Left lung (tissue), 10 donors: ENCODE results near the gene CHIC2. TPM values are rescaled to one million over a fixed set of nuclear protein-coding genes. Genes with fewer than 3 reads are reported as not detected.

ENCODE experiments used
- ATAC-seq: fragments of 200-7000 bp; cut with Tn5 transposase; one replicate; pipeline ENCODE4 v1.9.1; 2020; ENCODE audit warnings: moderate library complexity
- DNase-seq, 4 donors: peaks; one replicate each; pipeline ENCODE4 v3.0.0-alpha.2; 2013 to 2020
- H3K27ac ChIP-seq, 2 donors: fragments of 200-600 bp; sonication (generic) in 1 of 2; one replicate each; pipeline versions ENCODE4 v1.5.0 to v1.8.0; 2020 to 2021
- H3K27me3 ChIP-seq, 2 donors: fragments of 200-600 bp; sonication (generic) in 1 of 2; one replicate each; pipeline versions ENCODE4 v1.5.0 to v1.8.0; 2020 to 2021
- H3K36me3 ChIP-seq, 2 donors: fragments of 200-600 bp; sonication (generic) in 1 of 2; one replicate each; pipeline versions ENCODE4 v1.5.0 to v1.8.0; 2020 to 2021
- H3K4me1 ChIP-seq, 2 donors: fragments of 200-600 bp; one replicate each; pipeline ENCODE4 v1.8.0; 2021
- H3K4me3 ChIP-seq, 2 donors: fragments of 200-600 bp; sonication (generic) in 1 of 2; one replicate each; pipeline versions ENCODE4 v1.5.0 to v1.8.0; 2020 to 2021; ENCODE audit warnings: mild to moderate bottlenecking in 1 of 2
- H3K9me3 ChIP-seq, 2 donors: fragments of 200-600 bp; sonication (generic) in 1 of 2; one replicate each; pipeline versions ENCODE4 v1.5.0 to v1.8.0; 2020 to 2021
- intact Hi-C, 2 donors: fragments of 100-400 bp; cut with DNase I; formaldehyde crosslinking; loops; one replicate each; pipeline versions ENCODE4 v1.11.2 to v1.14.2; 2022
- polyA plus RNA-seq, 6 donors: library from polyadenylated mRNA; unstranded; fragments of 120-200 nt; gene quantifications; one replicate each; pipeline ENCODE4 v1.2.1, GENCODE V29; 2013; ENCODE audit not compliant: insufficient read length in 6 of 6
- total RNA-seq, 2 donors: library from RNA; stranded (reverse); fragmentation: NEBNext Ultra II Directional; extraction: Animal tissue kit (Norgen Biotek cat#: 25700); gene quantifications; one replicate each; pipeline ENCODE4 v1.2.1, GENCODE V29; 2021
- TF ChIP-seq, protein P1 (sequence below), 2 donors: fragments of 200-600 bp; sonication (generic) in 1 of 2; IDR thresholded peaks; one replicate each; pipeline versions ENCODE4 v1.5.0 to v1.8.0; 2021; ENCODE audit warnings: antibody characterized with exemption in 2 of 2
- donor health status: DM: no; HTN: yes; CAD: no.
- donor health status: DM: no; HTN: no; CAD: no.

The CHIC2 gene
- total and polyA plus RNA-seq, 8 donors, result 18.5 to 34.9 (median 26.4) TPM

DNA sequence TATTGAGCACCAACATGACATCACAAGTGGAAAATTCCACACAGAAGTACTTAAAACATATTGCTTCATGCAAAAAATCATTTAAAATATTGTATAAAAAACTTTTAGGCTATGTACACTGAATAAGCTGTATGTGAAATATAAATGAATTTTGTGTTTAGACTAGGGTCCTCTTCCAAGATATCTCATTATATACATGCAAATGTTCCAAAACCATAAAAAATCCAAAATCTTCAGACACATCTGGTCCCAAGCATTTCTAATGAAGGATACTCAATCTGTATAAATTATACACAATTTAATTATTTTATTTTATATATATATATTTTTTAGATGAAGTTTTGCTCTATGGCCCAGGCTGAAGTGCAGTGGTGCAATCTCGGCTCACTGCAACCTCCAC lies 25.5 kb upstream of the CHIC2 start:
- TF ChIP-seq, protein P1, sequence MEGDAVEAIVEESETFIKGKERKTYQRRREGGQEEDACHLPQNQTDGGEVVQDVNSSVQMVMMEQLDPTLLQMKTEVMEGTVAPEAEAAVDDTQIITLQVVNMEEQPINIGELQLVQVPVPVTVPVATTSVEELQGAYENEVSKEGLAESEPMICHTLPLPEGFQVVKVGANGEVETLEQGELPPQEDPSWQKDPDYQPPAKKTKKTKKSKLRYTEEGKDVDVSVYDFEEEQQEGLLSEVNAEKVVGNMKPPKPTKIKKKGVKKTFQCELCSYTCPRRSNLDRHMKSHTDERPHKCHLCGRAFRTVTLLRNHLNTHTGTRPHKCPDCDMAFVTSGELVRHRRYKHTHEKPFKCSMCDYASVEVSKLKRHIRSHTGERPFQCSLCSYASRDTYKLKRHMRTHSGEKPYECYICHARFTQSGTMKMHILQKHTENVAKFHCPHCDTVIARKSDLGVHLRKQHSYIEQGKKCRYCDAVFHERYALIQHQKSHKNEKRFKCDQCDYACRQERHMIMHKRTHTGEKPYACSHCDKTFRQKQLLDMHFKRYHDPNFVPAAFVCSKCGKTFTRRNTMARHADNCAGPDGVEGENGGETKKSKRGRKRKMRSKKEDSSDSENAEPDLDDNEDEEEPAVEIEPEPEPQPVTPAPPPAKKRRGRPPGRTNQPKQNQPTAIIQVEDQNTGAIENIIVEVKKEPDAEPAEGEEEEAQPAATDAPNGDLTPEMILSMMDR (IDR thresholded peaks at IDR 0.05), result no peak
- intact Hi-C loops, result no loop called here
- H3K27ac ChIP-seq, result no peak overlapping the region
- H3K27me3 ChIP-seq, result peaks cover 35 to 52% of the 10 kb centered on the region in 2 donors
- ATAC-seq, result no peak
- H3K4me3 ChIP-seq, result no peak overlapping the region
- peaks cover 12 to 16% of the 10 kb centered on the region in 2 donors for H3K4me1 ChIP-seq
- no peak for DNase-seq
- no peaks in the 10 kb centered on the region for H3K9me3 ChIP-seq
- no peaks in the 10 kb centered on the region for H3K36me3 ChIP-seq

DNA sequence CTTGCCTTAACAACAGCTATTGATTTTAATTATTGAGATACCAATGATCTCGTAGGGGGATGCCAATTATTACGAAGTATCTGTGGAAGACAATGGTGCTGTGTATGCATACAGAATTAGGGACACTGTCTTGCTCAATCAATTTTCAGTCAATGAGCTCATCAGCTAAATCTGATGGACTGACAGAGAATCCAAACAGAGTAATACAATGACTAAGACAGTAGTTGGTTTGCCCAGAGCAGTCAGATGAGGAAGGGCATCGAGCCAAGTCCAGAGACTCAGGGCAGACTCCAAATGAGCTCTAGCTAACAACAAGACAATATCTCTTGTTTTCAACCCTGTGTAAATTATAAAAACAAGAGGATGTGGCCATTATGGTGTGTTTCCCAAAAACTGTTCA lies 20.9 kb upstream of the CHIC2 start:
- DNase-seq, result no peak
- intact Hi-C loops, result no loop called here
- no peak overlapping the region for H3K4me3 ChIP-seq

DNA sequence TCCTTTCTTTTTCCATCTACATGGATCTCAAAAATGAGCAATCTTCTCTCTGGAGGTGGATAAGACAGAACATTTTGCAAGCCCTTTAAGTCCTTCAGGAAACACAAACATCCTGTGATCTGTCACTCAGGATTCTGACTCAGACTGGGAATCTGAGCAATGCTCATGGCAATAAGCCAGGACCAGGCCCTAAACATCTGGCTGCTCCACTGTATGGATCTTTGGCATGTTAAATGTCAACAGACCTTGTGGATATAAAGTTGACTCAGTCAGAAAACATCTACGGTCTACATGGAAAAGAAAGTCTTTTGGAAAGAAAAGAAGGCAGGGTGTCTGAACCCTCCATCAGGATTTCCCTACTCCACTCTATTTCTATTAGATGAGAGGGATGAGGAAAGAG lies 17.8 kb upstream of the CHIC2 start:
- H3K36me3 ChIP-seq, result no peaks in the 10 kb centered on the region
- DNase-seq (no peak), ATAC-seq (peak; percentile 36)
- H3K27me3 ChIP-seq, result no peaks in the 10 kb centered on the region
- intact Hi-C loops, result no loop called here
- no peak overlapping the region for H3K27ac ChIP-seq
- H3K4me1 ChIP-seq, result no peaks in the 10 kb centered on the region
- no peaks in the 10 kb centered on the region for H3K9me3 ChIP-seq
- TF ChIP-seq, protein P1 (IDR thresholded peaks at IDR 0.05), result no peak
- H3K4me3 ChIP-seq, result no peak overlapping the region

More for the DNA sequence above, 20.9 kb upstream of the CHIC2 start:
- Histone ChIP-seq H3K27ac (no peak overlapping the region), H3K9me3 (no peaks in the 10 kb centered on the region), H3K27me3 (peaks cover 0 to 6% of the 10 kb centered on the region in 2 donors), H3K36me3 (no peaks in the 10 kb centered on the region), H3K4me1 (no peaks in the 10 kb centered on the region)
- TF ChIP-seq, protein P1 (IDR thresholded peaks at IDR 0.05), result no peak
- no peak for ATAC-seq

DNA sequence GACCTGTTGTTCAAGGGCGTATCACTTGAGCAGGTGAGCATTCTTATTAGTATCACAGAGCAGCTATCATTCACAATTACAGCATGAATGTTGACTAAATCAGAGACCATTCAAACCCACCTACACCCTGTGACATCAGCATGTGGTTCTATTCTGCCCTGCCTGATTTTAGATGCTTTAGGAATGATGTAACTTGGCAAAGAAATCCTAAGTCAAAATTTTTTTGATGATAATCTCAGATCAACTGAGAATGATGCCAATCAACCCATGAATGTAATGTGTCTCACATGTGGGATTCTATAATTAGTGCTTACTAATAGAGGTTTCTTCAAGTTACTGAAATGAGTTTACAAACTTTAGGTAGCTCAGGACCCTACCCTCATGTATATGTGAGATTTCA lies 13.4 kb upstream of the CHIC2 start:
- Histone ChIP-seq H3K4me1 (no peaks in the 10 kb centered on the region), H3K9me3 (no peaks in the 10 kb centered on the region), H3K27me3 (no peaks in the 10 kb centered on the region), H3K27ac (no peak overlapping the region), H3K36me3 (no peaks in the 10 kb centered on the region), H3K4me3 (no peak overlapping the region)
- TF ChIP-seq, protein P1 (IDR thresholded peaks at IDR 0.05), result no peak
- no peak for ATAC-seq
- no peak for DNase-seq
- intact Hi-C loops, result no loop called here

DNA sequence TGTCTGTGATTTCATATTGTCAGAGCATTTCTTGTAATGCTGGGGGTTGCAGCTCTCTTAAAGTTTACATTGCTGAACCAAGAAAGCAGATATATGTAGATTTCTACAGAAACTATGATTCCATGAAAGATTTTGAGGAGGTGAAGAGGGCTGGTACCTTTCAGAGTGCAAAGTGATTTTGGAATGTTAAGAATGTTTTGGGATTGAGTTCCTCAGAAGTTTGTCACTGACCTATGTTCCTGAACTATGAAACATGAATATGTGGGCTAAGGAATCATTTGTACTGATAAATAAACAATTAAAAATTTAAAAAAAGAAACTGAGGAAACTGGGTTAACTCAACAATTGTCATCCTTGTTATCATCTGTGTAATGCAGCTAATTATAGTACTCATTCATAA lies 12.3 kb upstream of the CHIC2 start:
- Histone ChIP-seq H3K27ac (no peak overlapping the region), H3K4me3 (no peak overlapping the region), H3K4me1 (no peaks in the 10 kb centered on the region), H3K27me3 (no peaks in the 10 kb centered on the region), H3K9me3 (no peaks in the 10 kb centered on the region), H3K36me3 (no peaks in the 10 kb centered on the region)
- intact Hi-C loops, result no loop called here
- no peak for DNase-seq
- TF ChIP-seq, protein P1 (IDR thresholded peaks at IDR 0.05), result no peak
- no peak for ATAC-seq
